K562 treated with DMSO at 1 percent for 24 hours (cell line): Measurements from ENCODE around the gene TSKS. TPM values are rescaled to one million over a fixed set of nuclear protein-coding genes. Genes with fewer than 3 reads are reported as not detected.

Source experiments
- total RNA-seq: library from RNA; unstranded; fragments of 300-600 nt; gene quantifications from 2 replicates; pipeline ENCODE4 v1.2.3, GENCODE V29; 2022; ENCODE audit warnings: low read depth; ENCODE audit not compliant: insufficient read depth

Gene TSKS
- total RNA-seq, result 5.6 and 8.6 TPM in 2 replicates

GRCh38 chr19:49763230-49763629, at the start of gene TSKS:
Gene TSKS, minus strand, starts transcription at chr19:49763306. Its CDS starts 59 bp downstream, at chr19:49763247.

GRCh38 chr19:49766930-49767299, 3.8 kb upstream of the TSKS start, which contains the start of gene AP2A1:
Gene AP2A1, plus strand, starts transcription at chr19:49767001. Its CDS starts 133 bp downstream, at chr19:49767134.

GRCh38 chr19:49690656-49691242, 72.4 kb downstream of the TSKS start, which contains the start of gene CPT1C:
Gene CPT1C, plus strand, starts transcription at chr19:49691116. Its CDS starts 1,137 bp downstream, at chr19:49692253.

Other genes starting within 250 kb of the TSKS start
- gene RCN3, start 235.3 kb downstream of the TSKS start, total RNA-seq, result 7.0 and 7.2 TPM in 2 replicates
- 389 and 390 TPM in 2 replicates for gene NOSIP, start 182.8 kb downstream of the TSKS start, total RNA-seq
- gene PRRG2, start 182.0 kb downstream of the TSKS start, total RNA-seq, result 0.47 and 0.51 TPM in 2 replicates
- gene PRR12, start 172.1 kb downstream of the TSKS start, total RNA-seq, result 18.3 and 18.5 TPM in 2 replicates
- gene RRAS, start 123.2 kb downstream of the TSKS start, total RNA-seq, result 42.8 and 46.4 TPM in 2 replicates
- gene SCAF1, start 121.1 kb downstream of the TSKS start, total RNA-seq, result 76.9 and 81.6 TPM in 2 replicates
- 116 and 131 TPM in 2 replicates for gene IRF3, start 97.4 kb downstream of the TSKS start, total RNA-seq
- 269 and 286 TPM in 2 replicates for gene BCL2L12, start 97.4 kb downstream of the TSKS start, total RNA-seq
- gene PRMT1, start 86.0 kb downstream of the TSKS start, total RNA-seq, result 183 and 212 TPM in 2 replicates
- gene ADM5, start 73.7 kb downstream of the TSKS start, total RNA-seq, result 9.0 and 9.7 TPM in 2 replicates
- gene CPT1C, start 72.2 kb downstream of the TSKS start, total RNA-seq, result 7.8 and 8.0 TPM in 2 replicates
- gene AP2A1, start 3.7 kb upstream of the TSKS start, total RNA-seq, result 168 and 176 TPM in 2 replicates
- gene FUZ, start 50.0 kb upstream of the TSKS start, total RNA-seq, result 6.3 and 14.1 TPM in 2 replicates
- gene MED25, start 55.0 kb upstream of the TSKS start, total RNA-seq, result 94.0 and 104 TPM in 2 replicates
- gene PTOV1, start 87.9 kb upstream of the TSKS start, total RNA-seq, result 217 and 237 TPM in 2 replicates
- 66.3 and 78.1 TPM in 2 replicates for gene PNKP, start 104.3 kb upstream of the TSKS start, total RNA-seq
- 52.6 and 60.0 TPM in 2 replicates for gene AKT1S1, start 114.0 kb upstream of the TSKS start, total RNA-seq
- gene TBC1D17, start 114.4 kb upstream of the TSKS start, total RNA-seq, result 17.9 and 21.2 TPM in 2 replicates
- gene IL4I1, start 133.6 kb upstream of the TSKS start, total RNA-seq, result 3.1 and 4.1 TPM in 2 replicates
- gene ATF5, start 165.9 kb upstream of the TSKS start, total RNA-seq, result 973 and 1,076 TPM in 2 replicates
- gene NUP62, start 166.2 kb upstream of the TSKS start, total RNA-seq, result 72.0 and 81.7 TPM in 2 replicates
- not detected in 2 replicates for gene SIGLEC11, start 197.9 kb upstream of the TSKS start, total RNA-seq